Measurements from ENCODE around the gene NBAS. TPM values are rescaled to one million over a fixed set of nuclear protein-coding genes. Genes with fewer than 3 reads are reported as not detected.

NBAS gene
- total RNA-seq, 4 donors from 2014 or later: 27.3 to 43.6 (median 28.4) TPM

GRCh38 chr2:15594291-15595256, 33.4 kb upstream of the NBAS start:
- TF ChIP-seq POLR2A (IDR thresholded peaks at IDR 0.05): no peak
- no peak for TF ChIP-seq CTCF (IDR thresholded peaks at IDR 0.05 in 4 of 5, conservative IDR thresholded peaks at IDR 0.05 in 1 of 5)
- in situ Hi-C loops (cut with MboI; ENCODE audit: low sequenced_read_pairs in 4 of 4): no loop called here
- Histone ChIP-seq H3K27ac (no peak overlapping the region), H3K4me3 (no peak overlapping the region), H3K9me3 (no peaks in the 10 kb centered on the region), H3K27me3 (no peaks in the 10 kb centered on the region), H3K36me3 (peaks cover 0 to 45% of the 10 kb centered on the region in 2 donors), H3K4me1 (peaks cover 21 to 27% of the 10 kb centered on the region in 2 donors)
- no peak for DNase-seq
- intact Hi-C loops (cut with DNase I; ENCODE audit: low total_unique reads): no loop called here
- no peak for ATAC-seq

DNA sequence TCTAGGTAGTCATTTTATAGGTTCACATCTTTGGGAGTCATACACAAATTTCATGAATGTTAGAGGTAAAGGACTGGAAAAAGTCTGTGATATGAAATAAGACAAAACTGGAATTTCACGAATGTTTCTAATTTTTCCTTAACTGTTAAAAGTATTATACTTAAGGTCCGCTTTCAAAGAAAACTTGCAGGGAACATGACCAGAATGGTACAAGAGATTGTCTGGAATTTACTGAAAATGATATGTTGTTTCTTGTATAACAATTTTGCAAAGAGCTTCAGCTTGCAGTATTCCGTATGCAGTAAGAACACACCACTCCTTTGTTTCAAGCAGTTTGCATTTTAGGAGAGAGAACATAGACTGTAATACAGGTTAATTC, 32.2 kb upstream of the NBAS start:
- TF ChIP-seq POLR2A (IDR thresholded peaks at IDR 0.05): no peak
- no peak for TF ChIP-seq CTCF (IDR thresholded peaks at IDR 0.05 in 4 of 5, conservative IDR thresholded peaks at IDR 0.05 in 1 of 5)
- Histone ChIP-seq H3K4me1 (peaks cover 21 to 27% of the 10 kb centered on the region in 2 donors), H3K4me3 (peak overlapping the region in 2 of 4 donors; percentile 84 to 92), H3K27ac (peak overlapping the region in 1 of 4 donors; percentile 5), H3K9me3 (no peaks in the 10 kb centered on the region), H3K27me3 (no peaks in the 10 kb centered on the region), H3K36me3 (peaks cover 0 to 33% of the 10 kb centered on the region in 2 donors)
- intact Hi-C loops (cut with DNase I; ENCODE audit: low total_unique reads) (no loop called here), in situ Hi-C loops (cut with MboI; ENCODE audit: low sequenced_read_pairs in 4 of 4) (no loop called here)
- ATAC-seq (no peak), DNase-seq (no peak)

DNA sequence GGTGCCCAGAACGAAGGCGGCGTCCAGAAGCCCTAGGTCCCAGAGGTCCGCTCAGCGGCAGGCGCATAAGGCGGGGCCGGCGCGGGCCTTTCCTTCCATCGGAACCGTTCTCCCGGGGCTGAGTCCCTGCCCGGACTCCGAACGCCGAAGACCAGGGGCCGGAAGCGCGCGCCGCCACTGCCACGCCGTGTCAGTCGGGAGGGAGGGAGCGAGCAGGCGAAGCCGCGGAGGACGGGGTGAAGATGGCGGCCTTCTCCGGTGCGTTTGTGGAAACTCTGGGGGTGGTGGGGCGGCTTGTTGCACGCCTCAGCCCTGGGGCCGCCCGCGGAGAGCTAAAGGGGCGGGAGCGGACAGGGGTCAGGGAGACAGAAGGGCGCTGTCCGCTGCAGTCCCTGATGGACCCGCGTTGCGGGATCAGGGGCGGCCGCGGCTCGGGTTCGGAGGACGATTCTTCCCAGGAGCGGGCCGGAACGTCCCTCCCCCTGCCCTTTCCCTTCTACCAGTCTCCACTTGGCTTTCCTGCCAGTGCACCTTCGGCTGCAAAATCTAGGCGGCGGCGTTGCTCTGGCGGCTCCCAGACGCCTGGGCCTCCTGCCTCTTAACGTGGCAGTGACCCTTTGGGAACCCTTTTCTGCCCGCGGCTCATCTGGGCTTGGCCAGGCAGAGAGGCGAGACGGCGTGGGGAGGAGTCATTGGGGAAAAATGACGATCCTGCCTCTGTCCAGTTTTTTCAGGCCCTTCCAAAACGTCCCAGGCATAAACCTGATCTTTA, 30.7 kb upstream of the NBAS start, which contains the start of gene DDX1:
DDX1 (plus strand) TSS at position 177 of the 772 bp plus-strand sequence; CDS start at position 243, 66 bp downstream.
- TF ChIP-seq POLR2A (IDR thresholded peaks at IDR 0.05): peak; percentile 60 to 71
- no peak for TF ChIP-seq CTCF (IDR thresholded peaks at IDR 0.05 in 4 of 5, conservative IDR thresholded peaks at IDR 0.05 in 1 of 5)
- Histone ChIP-seq H3K36me3 (peaks cover 0 to 20% of the 10 kb centered on the region in 2 donors), H3K4me1 (peaks cover 21 to 27% of the 10 kb centered on the region in 2 donors), H3K27me3 (no peaks in the 10 kb centered on the region), H3K4me3 (peak within 1 kb of the TSS; percentile 84 to 96 (median 94)), H3K27ac (peak within 1 kb of the TSS; percentile 89 to 96 (median 93)), H3K9me3 (no peaks in the 10 kb centered on the region)
- DNase-seq: peak; percentile 71 to 77
- peak; percentile 89 to 96 for ATAC-seq
- in situ Hi-C loops (cut with MboI; ENCODE audit: low sequenced_read_pairs in 4 of 4) (no loop called here), intact Hi-C loops (cut with DNase I; ENCODE audit: low total_unique reads) (loop anchor here (1.0 kb wide), 1 partner anchor 31 kb away; the partner anchor contains the start of gene NBAS)

GRCh38 chr2:15591373-15591691, 30.2 kb upstream of the NBAS start:
- H3K4me1 ChIP-seq: peaks cover 21 to 27% of the 10 kb centered on the region in 2 donors
- DNase-seq: no peak
- in situ Hi-C loops (cut with MboI; ENCODE audit: low sequenced_read_pairs in 4 of 4): no loop called here
- intact Hi-C loops (cut with DNase I; ENCODE audit: low total_unique reads): loop anchor here (1.0 kb wide), 1 partner anchor 30 kb away; the partner anchor contains the start of gene NBAS
- H3K27me3 ChIP-seq: no peaks in the 10 kb centered on the region
- H3K4me3 ChIP-seq: peak overlapping the region; percentile 84 to 96 (median 94)
- H3K36me3 ChIP-seq: peaks cover 0 to 14% of the 10 kb centered on the region in 2 donors
- peak overlapping the region; percentile 89 to 96 (median 93) for H3K27ac ChIP-seq
- TF ChIP-seq CTCF (IDR thresholded peaks at IDR 0.05 in 4 of 5, conservative IDR thresholded peaks at IDR 0.05 in 1 of 5) (no peak), POLR2A (IDR thresholded peaks at IDR 0.05) (no peak)
- H3K9me3 ChIP-seq: no peaks in the 10 kb centered on the region
- ATAC-seq: peak; percentile 47 to 53
